Measurements from ENCODE around the gene OR2A2.
"Not testable (repeated sequence)": the region's sequence is repeated elsewhere in the genome, so short reads cannot be mapped to it uniquely, and the experiment has no call there.

OR2A2 gene
- 0 reads per million in 3 experiments for total RNA-seq

- DNase-seq = no peak
Observed at GRCh38 chr7:144109283-144109682, at the start of gene OR2A2. OR2A2 (plus strand) TSS chr7:144109583; CDS start chr7:144109583, 0 bp downstream.

GRCh38 chr7:144063710-144064109, 45.7 kb upstream of the OR2A2 start:
- no peak for DNase-seq

DNA sequence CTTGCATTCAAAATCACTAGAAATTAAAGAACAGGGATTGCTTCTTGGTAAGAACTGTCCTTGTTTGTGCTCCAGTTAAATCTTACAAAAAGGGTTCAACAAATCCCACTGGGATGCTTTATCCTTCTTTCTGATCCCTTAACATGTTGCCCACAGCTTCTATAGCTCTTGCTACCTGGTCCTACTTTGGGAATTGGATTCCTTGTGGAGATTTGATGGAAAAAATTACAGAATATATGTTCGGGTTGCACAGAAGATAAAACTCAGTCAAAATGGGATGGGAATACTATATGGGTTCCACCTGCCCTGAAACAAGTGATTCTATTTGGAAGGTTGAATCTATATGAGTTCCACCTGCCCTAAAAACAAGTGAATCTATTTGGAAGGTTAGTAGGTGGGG, 39.9 kb upstream of the OR2A2 start, which contains the start of gene OR2A25:
Gene OR2A25 (plus strand): TSS at position 301 of the 400 bp plus-strand sequence. CDS start 4,409 bp downstream, outside the sequence.
- no peak for DNase-seq

DNA sequence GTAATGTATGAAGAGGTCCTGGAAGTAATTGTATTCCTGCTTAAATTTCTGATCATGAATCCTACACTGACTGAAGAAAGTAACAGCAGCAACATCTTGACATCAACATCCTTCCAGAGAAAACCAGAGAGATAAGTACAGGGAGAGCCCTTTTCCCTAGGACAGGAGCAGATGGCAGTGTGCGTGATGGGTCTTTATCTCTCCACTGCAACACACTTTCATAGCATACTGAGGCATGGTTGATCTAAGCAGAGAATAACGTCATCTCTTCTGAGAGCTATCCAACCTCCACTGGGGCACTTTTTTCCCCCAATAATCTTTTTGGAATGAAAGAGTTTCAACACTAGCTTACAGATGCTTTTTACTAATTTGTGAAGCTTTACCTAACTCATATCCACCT, 39.4 kb upstream of the OR2A2 start:
- DNase-seq = no peak

DNA sequence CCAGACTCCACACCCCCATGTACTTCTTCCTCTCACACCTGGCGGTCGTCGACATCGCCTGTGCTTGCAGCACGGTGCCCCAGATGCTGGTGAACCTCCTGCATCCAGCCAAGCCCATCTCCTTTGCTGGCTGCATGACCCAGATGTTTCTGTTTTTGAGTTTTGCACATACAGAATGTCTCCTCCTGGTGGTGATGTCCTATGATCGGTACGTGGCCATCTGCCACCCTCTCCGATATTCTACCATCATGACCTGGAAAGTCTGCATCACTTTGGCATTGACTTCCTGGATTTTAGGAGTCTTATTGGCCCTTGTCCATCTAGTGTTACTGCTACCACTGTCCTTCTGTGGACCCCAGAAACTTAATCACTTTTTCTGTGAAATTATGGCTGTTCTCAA, 35.0 kb upstream of the OR2A2 start:
- no peak for DNase-seq

DNA sequence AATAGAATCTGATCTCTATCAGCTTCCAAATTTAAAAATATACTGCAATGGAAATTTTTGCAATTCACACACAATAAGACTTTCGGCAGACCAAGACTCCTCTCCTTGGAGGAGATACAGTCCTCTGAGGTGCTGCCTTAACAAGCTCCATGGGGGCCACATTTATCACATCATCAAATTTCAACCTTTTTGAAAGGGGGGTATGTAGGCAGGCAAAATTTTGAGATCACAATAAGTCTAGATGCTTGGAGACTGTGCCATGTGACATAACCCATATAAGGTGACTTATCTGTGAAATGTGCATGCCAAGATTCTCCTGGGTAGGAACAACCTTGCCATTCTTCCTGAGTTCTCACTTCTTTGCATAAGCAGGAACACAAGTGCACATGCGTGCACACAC, 23.4 kb upstream of the OR2A2 start, which contains the start of gene OR2A12:
Gene OR2A12 (plus strand): TSS at position 301 of the 400 bp plus-strand sequence. CDS start 8,830 bp downstream, outside the sequence.
- no peak for DNase-seq

GRCh38 chr7:144086730-144087129, 22.7 kb upstream of the OR2A2 start:
- DNase-seq = no peak

GRCh38 chr7:144087230-144087629, 22.2 kb upstream of the OR2A2 start:
- no peak for DNase-seq

- DNase-seq = no peak
Observed at GRCh38 chr7:144090667-144091066, 18.7 kb upstream of the OR2A2 start.

DNA sequence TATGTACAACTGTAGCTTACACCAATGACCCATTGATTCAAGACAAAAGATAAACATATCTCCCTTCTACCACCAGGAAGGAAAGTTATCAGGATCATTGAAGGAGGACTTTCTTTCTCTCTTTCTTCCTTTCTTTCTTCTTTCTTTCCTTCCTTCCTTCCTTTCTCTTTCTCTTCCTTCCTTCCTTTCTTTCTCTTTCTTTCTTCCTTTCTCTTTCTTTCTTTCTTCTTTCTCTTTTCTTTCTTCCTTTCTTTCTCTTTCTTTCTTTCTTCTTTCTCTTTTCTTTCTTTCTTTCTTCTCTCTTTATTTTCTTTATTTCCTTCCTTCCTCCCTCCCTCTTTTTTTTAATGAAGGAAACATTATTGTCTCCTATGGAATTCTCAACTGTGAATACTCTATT, 10.6 kb upstream of the OR2A2 start:
- no peak for DNase-seq

DNA sequence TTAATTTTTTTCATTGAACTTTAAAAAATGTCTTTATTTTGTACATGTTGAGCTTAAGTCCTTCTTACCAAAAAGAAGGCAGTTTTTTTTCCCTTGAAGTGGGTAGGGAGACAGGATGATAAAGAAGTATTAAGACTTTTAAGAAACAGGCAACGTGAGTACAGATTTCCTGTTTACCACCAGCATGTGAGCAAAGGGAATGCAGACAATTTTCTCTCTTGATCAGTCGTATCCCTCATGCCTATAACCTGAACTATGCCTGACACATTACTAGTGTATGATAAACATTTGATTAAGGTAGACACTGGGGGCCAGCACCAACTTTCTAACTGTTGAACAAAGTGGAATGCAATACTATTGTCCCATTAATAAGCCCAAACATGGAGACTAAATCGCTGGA, 8.8 kb upstream of the OR2A2 start:
- DNase-seq = no peak

- no peak for DNase-seq
Observed at GRCh38 chr7:144102041-144102440, 7.3 kb upstream of the OR2A2 start.

- no peak for DNase-seq
Observed at GRCh38 chr7:144105211-144105610, 4.2 kb upstream of the OR2A2 start.

DNA sequence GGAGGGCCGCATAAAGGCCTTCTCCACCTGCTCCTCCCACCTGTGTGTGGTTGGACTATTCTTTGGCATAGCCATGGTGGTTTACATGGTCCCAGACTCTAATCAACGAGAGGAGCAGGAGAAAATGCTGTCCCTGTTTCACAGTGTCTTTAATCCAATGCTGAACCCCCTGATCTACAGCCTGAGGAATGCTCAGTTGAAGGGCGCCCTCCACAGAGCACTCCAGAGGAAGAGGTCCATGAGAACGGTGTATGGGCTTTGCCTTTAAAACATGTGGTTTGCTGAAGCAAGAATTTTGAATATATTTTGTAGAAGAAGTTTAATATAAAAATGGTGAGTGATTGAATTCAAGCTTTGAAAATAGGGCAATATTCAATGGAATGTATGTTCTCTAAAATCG, 889 bp downstream of the OR2A2 start:
- no peak for DNase-seq

DNA sequence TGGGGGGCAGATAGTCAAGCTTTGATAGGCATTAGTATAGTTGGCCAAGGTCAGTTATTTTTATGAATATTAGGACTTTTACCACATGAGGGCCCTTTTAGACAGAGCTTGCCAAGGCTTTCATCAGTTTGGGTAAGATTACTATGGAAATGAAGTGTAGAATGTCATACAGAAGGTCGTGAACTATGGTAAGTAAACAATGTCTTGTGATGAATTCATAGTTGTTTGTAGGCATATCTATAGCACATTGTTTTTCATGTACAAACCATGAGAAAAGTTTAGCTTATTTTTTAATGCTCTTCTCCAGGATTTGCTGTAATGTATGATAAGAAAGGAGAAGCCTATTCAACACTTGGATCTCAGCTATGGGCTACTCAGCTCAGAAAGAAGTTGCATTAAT, 4.3 kb downstream of the OR2A2 start:
- no peak for DNase-seq

DNA sequence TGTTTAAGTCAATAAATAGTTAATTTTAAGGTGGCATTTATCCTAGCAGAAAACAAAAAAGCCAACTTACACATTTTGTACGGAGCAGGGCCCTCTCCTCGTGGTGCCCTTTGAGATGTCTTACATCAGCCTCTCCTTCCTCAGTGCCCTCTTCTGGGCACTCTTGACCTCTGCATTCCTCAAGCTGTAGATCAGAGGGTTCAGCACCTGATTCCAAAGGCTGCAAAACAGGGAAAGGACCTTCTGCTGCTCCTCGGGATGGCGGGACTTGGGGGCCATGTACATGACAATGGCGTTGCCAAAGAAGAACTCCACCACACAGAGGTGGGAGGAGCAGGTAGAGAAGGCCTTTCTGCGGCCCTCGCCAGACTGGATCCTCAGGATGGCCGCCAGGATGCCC, 9.0 kb downstream of the OR2A2 start:
- no peak for DNase-seq

GRCh38 chr7:144122876-144123275, 13.5 kb downstream of the OR2A2 start, which contains the start of gene OR2A14:
OR2A14 (plus strand) TSS chr7:144123176; CDS start chr7:144129113, 5,937 bp downstream.
- no peak for DNase-seq

DNA sequence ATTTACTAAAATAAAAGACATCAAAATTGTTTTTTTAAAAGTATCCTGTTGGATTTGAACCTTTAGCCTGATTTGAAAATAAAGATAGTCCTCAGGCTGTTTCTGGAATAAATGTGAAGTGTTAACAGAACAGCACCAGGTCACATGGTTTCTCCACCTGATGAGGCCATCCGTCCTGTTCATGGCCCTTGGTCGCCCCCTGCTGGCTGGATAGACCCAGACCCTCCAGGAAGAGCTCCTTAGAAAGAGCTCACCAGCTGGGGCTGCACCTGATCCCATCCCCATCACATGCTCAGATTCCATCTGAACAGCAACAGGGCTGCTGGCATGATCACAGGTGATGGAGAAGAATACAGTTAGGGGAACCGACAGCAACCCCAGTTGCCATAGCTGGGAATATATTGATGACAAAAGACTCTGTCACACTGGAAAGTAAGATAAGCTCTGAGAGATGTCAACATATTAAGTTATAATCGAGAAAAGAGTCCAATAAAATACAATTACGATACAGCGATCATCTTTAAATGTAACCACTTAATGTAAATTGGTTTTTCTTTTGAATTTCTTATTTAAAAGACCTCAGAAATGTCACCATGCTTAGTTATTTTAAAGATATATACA, 18.4 kb downstream of the OR2A2 start:
- DNase-seq = peak; percentile 70

GRCh38 chr7:144129601-144130000, 20.2 kb downstream of the OR2A2 start:
- DNase-seq = not testable (repeated sequence)

GRCh38 chr7:144130730-144131129, 21.3 kb downstream of the OR2A2 start:
- no peak for DNase-seq

- no peak for DNase-seq
Observed at GRCh38 chr7:144132262-144132661, 22.9 kb downstream of the OR2A2 start.

- DNase-seq = no peak
Observed at GRCh38 chr7:144133307-144133706, 23.9 kb downstream of the OR2A2 start.

DNA sequence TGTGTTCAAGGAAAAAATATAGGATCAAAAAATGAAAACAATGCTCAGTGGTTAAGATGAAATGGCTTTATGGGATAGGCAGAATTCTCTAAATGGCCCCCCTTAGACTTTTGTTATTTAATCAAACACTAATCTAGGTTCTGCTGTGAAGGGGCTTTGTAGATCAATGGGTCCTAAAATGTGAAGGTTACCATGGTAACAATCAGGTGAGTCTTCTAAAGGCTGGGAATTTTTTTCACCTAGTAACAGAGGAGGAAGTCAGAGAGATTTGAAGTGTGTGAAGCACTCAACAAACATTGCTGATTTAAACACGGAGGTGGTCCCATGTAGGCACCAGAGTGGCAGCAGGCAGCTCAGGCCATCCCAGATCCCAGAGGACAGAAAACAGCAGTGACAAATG, 24.7 kb downstream of the OR2A2 start:
- DNase-seq = no peak

DNA sequence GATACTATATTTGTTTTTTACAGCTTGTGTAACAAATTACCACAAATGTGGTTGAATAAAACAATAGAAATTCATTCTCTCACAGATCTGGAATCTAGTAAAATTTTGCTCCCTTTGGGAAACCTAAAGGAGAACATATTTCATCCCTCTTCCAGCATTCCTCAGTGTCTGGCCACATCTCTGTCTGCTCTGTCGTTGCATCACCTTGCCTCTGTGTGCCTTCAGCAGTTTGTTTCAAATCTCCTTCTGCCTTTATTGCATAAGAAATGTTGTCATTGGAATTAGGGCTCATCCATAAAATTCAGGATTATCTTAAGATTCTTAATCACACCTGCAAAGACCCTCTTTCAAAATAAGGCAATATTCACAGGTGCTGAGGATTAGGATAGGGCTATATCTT, 28.1 kb downstream of the OR2A2 start:
- DNase-seq = no peak

GRCh38 chr7:144142187-144142586, 32.8 kb downstream of the OR2A2 start:
- DNase-seq = no peak

Data from central memory CD4-positive, alpha-beta T cell (primary cell).